HG03159 (cell line): ENCODE measurements around the gene CD2BP2.

Source experiments
- ATAC-seq: cut with Tn5 transposase; IDR thresholded peaks from one replicate; pipeline ENCODE4 v1.9.1; 2021; ENCODE audit warnings: mild to moderate bottlenecking, moderate library complexity; ENCODE audit not compliant: unreplicated experiment

The CD2BP2 gene

DNA sequence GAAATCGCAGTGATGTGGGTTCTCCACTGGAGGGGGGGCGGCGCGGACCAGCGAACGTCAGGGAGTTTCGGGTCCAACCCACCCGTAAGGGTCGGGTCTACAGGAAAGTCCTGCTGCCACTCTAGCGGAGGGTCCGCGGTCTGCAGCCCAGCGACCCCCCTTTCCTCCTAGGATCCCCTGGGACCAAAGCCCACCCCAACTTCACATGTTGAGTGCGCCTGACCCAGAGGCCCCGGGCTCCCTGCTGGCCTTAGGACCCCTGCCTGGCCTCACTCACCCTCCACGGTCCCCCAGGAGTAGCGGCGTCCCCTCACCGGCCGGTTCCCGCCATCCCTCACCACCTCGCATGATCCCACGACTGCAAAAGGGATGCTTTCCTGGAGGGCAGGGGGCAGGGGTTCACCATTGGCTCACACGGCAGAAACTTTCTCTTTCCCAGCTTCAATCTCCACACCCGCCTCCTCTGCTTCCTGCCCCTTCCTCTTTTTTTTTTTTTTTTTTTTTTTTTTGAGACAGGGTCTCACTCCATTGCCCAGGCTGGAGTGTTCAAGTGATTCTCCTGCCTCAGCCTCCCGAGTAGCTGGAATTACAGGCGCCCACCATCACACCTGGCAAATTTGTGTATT is 24.2 kb upstream of the CD2BP2 start:
- no peak for ATAC-seq

DNA sequence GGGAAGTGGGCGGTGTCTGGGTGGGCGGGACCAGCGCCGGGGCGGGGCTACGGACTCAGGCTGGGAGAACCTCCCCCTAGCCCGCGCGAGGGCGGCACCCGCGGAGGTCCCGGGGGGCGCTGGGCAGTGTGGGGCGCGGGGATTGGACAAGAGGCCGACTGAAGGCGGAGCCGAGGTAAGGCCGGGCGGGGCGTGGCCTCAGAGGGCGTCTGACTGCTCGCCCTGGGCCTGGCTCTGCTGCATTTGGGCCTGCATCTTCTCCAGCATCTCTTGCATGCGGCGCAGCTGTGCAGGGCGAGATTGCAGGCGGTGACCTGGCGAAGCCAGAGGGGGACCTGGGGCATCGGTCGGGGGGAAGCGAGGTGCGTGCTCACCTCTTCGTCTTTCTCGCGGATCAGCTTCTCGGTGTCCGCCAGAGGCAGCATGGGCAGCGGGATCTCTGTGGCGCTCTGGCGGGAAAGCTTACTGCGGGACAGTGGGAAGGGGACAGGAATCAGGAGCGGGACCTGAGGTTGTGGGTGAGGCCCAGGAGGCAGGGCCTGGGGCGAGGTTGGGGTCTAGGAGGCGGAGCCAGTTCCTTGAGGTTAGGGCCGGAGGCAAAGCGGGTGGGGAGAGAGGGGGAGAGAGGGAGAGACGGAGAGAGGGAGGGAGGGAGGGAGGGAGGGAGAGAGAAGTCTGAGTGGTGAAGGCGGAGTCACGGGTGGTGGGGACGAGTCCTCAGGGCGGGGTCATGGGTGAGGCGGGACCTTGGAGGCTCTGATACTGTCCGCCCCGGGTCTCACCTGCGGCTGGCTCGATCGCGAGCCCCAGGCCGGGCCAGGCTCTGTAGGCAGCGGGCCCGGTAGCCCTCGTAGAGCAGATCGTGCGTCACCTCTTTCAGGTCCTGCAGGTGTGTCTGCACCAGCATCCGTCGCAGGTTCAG is 23.4 kb upstream of the CD2BP2 start:
- peak; percentile 81 for ATAC-seq

DNA sequence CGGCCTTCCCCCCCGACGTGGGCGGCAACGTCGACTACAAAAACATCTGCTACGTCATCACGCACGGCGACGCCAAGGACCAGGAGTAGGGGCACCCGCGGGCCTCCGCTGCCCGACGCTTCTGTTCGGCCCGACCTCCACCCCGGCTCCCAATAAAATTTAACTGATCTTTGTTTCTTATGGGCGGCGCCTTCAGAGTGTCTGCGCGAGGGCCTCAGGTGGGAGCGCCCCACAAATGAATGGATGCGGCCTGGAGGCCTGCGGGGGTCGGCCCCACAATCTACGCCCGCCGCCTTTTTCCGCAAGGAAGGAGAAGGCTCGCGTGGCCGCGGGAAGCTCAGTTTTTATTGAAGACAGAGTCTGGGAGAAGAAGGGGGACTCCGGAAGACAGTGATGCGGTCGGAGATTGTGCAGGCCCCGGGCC is 22.7 kb upstream of the CD2BP2 start:
- ATAC-seq: peak; percentile 37

DNA sequence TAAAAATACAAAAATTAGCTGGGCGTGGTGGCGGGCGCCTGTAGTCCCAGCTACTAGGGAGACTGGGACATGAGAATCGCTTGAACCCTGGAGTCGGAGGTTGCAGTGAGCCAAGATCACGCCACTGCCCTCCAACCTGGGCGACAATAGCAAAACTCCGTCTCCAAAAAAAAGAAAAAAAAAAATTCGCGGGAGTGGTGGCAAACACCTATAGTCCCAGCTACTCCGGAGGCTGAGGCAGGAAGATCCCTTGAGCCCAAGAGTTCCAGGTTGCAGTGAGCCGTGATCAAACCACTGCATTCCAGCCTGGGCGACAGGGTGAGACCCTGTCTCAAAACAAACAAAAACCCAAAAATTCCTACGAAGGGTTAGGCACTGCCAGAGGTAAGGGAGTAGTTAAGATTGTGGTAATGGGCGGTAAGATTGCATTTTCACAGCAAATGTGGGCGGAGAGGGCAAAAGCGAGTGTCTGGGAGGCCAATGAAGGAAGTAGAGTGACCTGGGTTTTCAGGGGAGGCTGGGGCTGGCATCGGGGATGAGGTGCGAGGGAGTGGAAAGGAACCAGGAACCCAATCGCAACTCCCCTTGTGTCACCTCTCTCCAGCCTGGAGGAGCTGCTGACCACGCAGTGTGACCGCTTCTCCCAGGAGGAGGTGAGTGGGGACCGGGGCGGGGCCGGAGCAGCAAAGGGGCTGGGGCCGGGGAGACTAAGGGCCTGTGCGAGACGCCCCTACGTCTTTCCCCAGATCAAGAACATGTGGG is 22.1 kb upstream of the CD2BP2 start:
- no peak for ATAC-seq

DNA sequence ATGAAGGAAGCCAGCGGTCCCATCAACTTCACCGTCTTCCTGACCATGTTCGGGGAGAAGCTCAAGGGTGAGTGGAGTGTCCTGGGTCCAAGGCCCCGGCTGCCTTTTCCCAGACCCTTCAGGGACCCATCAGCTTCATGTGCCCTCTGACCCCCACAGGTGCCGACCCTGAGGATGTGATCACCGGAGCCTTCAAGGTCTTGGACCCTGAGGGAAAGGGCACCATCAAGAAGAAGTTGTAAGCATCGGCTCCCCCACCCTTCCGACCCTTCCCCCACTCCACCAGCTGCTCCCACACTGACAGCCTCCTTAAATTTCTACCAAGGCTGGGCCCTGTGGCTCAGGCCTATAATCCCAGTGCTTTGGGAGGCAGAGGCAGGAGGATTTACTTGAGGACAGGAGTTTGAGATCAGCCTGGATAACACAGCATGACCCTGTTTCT is 21.4 kb upstream of the CD2BP2 start:
- no peak for ATAC-seq

DNA sequence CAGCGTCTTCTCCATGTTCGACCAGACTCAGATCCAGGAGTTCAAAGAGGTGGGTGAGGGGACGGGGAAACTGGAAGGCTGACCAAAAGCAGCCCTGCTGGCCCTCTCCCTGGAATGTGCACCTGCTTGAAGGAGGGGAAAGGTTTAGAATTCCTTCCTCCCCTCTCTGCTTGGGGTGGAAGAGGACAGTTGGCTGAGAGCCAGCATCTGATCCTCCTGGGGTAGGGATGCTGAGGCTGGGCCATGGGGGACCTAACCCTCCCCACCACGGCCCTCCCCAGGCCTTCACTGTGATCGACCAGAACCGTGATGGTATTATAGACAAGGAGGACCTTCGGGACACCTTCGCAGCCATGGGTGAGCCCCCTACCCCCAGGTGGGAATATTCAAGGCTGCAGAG is 20.8 kb upstream of the CD2BP2 start:
- ATAC-seq: no peak

DNA sequence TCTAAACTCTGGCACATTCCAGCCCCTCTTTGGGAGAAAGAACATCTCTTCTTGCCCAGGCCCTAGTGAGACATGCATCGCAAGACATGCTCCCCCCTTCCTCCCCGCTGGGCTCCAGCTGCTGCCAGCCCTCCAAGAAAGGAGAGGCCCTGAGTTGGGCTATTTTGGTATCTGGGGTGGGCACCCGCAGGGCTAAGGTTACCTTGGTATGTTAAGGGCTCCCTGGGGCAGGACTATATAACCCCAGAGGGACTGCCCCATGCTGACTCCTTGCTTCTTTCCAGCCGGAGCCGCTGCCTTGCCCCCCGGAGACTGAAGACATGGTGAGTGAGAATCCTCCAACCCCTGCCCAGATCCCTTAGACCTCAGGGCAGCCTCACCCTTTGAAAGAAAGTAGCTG is 19.4 kb upstream of the CD2BP2 start, which contains the start of gene MYL11:
MYL11 (plus strand) TSS at position 265 of the 400 bp plus-strand sequence; CDS start at position 321, 56 bp downstream.
- no peak for ATAC-seq

DNA sequence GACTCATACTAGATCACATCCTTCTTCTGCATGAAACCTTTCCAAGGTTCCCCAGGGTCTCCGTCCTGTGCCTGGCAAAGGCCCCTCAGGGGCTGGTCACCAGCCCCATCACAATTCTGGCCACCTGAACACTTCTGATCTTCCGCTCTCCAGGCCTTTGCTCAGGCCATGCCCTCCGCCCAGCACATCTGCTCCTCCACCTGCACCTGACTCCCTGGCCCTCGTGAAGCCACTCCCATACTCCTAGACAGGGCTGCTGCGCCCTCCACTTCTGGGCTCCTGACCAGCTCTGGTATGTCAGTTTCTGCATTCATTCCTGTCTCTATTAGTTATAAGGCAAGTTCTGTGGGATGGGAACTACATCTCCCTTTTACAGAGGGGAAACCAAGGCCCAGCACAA is 17.6 kb upstream of the CD2BP2 start:
- ATAC-seq: no peak

DNA sequence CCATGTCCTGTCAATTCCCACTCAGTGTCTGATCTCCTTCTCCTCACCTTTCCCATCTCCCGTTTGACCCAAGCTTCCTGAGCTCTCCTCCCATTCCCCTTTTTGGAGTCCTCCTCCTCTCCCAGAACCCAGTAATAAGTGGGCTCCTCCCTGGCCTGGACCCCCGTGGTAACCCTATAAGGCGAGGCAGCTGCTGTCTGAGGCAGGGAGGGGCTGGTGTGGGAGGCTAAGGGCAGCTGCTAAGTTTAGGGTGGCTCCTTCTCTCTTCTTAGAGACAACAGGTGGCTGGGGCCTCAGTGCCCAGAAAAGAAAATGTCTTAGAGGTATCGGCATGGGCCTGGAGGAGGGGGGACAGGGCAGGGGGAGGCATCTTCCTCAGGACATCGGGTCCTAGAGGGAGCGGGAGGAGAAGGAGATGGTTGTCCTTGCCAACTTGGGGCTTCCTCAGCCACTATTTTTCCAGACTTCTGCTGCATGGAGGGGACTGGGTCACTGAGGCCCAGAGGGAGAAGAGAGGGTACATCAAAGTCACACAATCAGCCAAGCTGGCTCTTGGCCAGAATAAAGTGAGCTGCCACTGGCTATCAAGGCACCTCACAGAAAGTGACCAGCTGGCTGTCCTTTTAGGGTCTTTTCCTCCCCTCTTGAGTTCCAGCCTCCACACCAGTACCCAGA is 17.1 kb upstream of the CD2BP2 start:
- no peak for ATAC-seq

DNA sequence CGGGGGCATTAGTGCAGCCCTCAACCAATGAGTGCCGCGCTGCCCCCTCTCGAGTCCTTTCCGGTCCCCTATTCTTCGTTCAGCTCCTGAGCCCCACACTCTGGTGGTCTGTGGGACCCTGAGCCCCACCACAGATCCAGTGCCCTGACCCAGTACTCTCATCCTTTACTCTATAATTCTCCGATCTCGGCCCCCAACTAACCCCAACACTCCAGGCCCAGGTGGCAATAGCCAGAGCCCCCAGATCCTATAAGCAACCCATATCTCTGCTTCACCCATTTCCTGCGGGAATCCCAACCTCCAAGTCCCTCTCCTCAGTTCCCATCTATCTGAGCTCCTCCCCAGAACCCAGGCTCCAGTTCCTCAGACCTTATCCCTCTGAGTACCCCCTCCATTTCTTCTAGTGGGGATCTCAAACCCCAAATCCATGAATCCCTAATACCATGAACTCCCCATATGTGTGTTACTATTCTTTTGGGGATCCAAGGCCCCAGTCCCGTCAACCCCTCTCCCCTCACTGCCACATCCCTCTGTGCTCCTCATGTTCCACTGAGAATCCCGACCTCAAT is 16.2 kb upstream of the CD2BP2 start:
- ATAC-seq: no peak

DNA sequence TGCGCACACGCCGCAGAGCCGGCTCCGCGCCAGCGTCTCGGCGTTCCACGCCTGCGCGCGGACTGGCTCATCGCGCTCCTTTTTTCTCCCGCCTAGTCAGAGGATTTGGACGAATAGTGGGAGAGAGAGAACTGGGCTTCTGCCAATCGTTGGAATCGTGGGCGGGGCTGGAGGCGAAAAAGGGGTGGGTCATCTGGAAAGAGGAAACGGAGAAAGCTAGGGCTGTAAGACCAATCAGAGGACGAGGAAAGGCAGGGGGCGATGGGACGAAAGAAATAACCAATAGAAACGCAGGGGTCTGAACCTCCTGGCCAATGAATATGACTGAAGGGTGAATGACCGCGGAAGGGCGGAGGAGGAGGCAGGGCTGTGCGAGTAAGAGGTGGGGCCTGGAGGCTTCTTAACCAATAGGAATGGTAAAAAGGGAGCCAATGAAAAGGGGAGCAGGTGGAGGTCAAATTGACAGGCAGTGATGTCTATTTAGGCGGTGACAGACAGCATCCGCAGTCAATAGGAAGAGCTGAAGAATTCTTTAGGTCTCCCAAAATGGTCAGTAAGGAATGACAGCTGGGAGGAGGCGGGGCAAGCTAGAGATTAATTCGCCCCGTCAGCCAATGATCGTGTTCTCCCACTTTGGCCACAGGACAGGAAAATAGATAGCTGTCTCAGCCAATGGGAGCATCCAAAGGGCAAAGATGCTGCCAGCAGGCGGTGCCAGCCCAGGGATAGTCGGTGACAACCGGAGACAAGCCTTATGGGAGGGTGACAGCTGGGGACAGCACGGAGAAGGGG is 15.5 kb upstream of the CD2BP2 start, which contains the start of gene TBC1D10B:
TBC1D10B (minus strand) TSS at position 39 of the 792 bp plus-strand sequence. CDS start 311 bp downstream, outside the sequence.
- peak; percentile 77 for ATAC-seq

DNA sequence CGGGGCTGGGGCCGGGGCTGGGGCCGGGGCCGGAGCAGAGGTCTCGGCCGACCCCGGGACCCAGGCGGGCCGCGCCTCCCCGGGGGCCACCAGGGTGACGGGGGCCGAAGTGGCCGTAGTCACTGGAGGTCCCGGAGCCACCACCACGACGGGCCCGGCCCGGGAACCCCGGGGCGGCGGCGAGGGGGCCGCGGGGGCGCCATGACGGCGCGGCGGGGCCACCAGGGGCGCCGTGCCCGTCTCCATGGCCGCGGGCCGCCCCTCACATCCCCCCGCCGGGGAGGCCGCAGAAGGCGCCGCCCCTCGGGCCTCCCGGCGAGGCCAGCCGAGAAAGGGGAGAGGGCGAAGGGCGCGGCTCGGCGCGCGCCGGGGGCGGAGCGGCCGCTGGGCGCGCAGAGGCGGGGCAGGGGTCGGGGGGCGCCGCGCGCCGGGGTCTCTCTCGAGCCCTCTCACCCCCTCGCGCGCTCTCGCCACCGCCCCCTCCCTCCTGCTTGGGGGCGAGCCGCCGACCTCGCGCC is 14.9 kb upstream of the CD2BP2 start:
- peak; percentile 10 for ATAC-seq

DNA sequence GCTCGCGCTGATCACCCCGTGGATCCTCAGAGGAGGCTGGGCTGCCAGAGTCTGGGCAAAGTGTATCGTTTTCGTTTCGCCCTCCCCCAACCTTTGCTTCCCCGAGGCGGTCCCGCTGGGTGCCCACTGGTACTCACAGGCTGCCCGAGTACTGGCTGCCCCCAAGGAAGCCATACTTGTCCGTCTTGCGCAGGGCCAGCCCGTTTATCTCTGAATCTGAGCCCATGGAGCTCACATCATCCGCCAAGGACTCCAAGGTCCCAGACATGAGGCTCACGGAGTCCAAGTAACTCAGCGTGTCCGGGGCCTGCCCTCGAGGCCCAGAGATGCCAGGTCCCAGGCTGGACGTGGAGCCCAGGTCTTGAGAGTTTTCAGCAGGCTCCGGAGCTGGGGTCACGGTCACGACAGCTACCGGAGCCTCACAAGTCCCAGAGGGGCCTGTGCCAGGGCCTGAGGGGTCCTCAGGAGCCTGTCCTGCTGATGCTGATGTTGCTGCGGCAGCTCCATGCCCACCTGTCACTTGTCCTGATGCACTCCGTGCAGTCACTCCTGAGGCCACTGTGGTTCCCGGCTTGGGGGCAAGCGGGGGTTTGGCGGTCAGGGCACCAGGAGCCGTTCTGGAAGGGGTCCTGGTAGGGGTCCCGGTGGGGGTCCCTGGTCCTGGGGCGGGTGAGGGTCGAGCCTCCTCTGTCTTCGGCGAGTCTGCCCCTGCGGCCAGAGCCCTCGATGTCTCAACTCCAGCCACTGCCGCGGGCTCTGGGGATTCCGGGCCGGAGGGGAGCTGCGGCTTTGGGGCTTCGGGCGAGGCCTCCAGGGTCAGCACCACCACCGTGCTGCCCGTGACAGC is 14.2 kb upstream of the CD2BP2 start:
- ATAC-seq: no peak

DNA sequence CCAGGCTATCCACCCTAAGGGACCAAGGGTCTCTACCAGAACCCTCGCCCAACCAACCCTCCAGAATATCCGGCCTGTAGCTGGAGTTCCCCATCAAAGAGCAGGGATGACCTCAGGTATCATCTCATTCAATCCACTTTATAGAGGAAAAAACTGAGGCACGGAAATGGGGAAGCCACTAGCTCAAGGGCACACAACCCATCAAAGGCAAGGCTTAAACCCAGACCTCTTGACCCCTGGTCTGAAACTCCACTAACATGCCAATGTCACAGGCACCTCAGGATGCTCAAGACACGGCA is 13.6 kb upstream of the CD2BP2 start:
- ATAC-seq: no peak

DNA sequence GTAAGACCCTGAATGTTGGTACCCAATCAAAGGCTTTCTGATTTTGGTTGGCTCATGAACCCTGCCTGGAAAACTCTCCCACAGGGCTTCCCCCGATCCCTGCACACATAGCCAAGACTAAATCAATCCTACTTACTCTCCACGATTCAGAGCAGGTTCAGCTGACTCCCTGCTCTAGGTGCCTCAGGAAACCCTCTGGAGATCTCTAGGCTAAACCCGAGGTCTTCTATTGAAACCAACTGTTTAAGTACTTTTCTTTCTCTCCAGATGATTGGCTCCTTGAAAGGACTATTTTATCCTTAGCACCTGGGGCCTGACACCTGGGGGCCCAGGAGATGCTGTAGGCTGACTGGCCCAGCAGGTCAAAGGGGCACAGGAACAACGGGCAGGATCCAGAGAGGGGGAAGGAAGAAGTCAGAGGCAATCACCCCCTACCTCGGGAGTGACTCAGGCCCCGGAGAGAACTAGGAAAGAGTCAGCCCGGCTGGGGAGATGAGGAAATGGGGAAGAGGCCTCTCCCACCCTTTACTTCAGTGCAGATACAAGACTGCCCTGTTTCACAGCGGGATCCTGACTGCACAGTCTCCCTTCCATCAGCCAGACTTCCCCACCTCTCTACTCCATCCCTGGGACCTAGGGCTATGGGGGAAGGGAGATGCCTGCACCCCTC is 13.1 kb upstream of the CD2BP2 start:
- ATAC-seq: no peak

DNA sequence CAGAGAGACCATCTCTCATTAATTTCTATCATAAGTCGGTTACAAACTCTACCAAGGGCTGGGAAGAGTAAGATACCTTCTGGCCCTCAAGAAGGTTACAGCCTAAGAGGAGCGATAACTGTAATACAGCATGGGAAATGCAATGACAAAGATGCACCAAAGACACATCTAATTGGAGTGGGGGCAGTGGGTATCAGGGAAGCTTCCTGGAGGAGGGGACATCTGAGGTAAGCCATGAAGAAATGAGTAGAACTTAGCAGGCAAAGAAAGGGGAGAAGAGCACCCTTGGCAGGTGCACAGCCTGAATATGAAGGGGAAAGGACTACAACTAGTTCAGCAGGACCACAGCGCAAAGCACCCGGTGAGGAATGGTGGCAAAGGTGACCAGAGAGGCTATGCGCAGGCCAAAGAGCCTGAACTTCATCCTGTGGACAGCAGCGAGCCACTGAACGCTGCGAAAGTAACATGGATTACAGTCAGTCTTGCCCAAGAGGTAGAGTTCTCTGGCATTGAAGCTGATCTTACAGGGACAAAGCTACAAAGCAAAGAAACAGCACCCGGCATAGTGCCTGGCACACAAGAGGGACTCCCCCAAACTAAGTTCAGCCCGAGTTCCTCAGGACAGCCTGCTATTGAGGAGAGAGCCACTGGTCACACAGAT is 12.4 kb upstream of the CD2BP2 start:
- no peak for ATAC-seq

DNA sequence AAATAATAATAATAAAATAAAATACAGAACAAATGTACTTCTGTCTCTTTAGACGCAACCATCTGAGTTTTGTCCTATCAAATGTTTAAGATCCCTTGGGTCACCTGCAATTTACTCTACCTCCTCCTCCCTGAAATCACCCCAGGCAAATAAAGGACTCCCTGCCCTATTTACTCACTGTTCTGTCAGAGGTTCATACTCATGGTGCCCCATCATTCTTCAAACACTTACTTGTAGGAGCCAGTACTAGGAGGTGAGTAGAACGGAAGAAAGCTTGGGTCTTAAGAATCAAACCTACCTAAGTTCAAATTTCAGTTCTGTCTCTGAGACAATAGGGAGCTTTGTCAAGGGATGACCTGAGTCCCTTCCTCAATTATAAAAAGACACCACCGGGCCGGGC is 11.4 kb upstream of the CD2BP2 start:
- no peak for ATAC-seq

DNA sequence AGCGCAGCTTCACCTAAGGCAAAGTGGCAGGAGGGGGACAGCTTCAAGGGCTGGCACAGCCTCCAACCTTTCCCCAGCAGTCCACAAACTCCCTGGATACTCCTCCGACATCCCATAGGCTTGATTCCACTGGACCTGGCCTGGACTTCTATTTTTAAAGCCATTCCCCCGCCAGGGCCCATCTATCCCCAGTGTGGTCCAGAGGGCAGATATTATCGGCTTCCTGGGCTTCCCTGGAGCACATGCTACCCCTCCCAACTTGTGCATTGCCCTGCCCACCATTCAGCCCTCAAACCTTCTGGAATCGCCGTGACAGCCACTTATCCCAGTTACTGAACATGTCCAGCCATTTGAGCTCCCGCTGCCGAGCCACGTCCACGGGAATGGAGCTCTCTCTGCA is 10.1 kb upstream of the CD2BP2 start:
- ATAC-seq: no peak
